GM23338 (cell line): ENCODE results near the gene VSTM2B.

Experiments
- EZH2 ChIP-seq: fragments of 200-600 bp; sonication (generic); IDR thresholded peaks from one replicate; pipeline ENCODE4 v1.8.0; 2017; ENCODE audit warnings: antibody characterized with exemption, mild to moderate bottlenecking, low read depth; ENCODE audit not compliant: unreplicated experiment
- TF ChIP-seq, protein P1 (sequence below): IDR thresholded peaks from 2 replicates; pipeline ENCODE4 v1.6.1; 2016; ENCODE audit warnings: antibody characterized with exemption

DNA sequence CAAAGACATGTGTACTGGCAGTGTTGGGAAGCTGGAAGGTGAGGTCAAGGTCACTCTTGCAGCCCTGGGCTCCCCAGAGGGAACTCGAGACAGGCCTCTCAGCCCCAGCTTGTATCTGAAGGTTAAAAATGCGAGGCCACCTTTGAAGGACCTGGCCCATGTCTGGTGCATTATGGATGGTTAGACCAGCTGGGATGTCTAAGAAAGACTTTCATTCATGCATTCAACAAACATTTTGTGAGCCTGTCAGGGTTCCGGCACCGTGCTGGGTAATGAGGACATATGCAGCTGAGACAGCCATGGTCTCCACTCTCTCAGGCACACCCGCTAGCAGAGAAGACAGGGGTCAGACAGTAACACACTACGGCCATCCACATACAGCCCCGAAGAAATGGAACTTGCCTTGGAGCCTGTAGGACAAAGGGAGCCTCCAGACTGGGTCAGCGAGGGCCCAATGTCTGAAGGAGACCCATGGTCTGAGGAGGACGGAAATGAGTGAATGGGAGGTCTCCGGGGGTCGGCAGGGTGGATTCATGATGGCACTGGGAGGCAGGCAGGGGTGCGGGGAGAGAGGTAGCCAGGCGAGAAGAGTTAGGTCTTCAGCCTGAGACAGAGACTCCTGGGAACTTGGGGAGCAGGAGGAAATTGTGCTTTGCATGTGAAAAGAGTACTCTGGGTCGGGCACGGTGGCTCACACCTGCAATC is 19.0 kb downstream of the VSTM2B start:
- no peak for TF ChIP-seq EZH2
- TF ChIP-seq, protein P1, sequence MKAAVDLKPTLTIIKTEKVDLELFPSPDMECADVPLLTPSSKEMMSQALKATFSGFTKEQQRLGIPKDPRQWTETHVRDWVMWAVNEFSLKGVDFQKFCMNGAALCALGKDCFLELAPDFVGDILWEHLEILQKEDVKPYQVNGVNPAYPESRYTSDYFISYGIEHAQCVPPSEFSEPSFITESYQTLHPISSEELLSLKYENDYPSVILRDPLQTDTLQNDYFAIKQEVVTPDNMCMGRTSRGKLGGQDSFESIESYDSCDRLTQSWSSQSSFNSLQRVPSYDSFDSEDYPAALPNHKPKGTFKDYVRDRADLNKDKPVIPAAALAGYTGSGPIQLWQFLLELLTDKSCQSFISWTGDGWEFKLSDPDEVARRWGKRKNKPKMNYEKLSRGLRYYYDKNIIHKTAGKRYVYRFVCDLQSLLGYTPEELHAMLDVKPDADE, result no peak
